ENCODE results near the gene THOC3.
"Not testable (repeated sequence)": the region's sequence is repeated elsewhere in the genome, so short reads cannot be mapped to it uniquely, and the experiment has no call there.

Gene THOC3

GRCh38 chr5:175938489-175938888, 29.6 kb downstream of the THOC3 start:
- DNase-seq, result not testable (repeated sequence)

- not testable (repeated sequence) for DNase-seq
These were observed 39.4 kb downstream of the THOC3 start for GRCh38 chr5:175928752-175929151.

DNA sequence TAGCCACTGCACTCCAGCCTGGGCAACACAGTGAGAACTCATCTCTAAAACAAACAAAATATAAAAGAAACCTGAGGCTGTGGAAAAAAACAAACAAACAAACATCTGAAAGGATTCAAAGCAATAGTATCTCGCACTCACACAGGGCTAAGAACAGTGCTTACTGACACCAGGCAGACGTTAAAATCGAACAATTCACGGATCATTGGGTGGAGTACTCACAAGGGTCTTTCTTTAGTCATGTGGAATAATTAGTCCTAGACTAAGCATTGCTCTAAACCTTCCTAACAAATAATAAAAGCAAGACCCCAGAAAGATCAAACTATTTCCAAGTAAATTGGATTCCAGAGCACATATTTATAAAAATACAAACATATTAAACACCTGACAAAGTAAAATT, 43.0 kb downstream of the THOC3 start:
- DNase-seq, result not testable (repeated sequence)

DNA sequence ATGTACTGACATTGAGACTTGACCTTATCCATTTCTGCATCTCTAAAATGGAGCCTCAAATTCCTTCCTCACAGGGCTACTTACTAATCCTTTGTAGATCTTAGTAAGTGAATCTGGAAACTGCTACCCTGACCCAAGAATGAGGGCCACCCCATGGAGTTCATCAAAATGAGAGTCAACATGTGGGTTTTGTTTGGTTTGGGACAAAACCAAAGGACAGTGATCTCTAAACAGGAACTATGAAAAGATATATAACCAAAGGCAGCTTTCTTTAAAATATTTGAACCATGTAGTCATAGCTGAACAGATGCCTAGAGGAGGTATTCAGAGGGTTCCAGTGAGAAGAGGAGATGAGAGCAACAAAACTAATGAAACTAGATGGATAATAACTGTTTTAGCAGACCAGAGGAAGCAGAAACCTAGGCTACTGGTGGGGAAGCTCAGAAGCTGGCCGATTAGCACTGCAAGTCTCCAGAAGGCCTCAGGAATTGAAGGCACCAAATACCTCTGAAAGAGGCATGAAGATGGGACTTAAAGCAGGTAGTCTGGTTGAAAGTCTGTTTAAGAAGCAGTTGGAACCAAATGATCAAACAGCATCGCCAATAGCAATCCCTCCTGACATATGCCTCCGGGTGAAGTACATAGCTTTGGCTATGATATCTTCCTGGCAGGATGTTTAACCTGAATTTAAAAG, 45.8 kb downstream of the THOC3 start:
- peak; percentile 99 for DNase-seq

- no peak for DNase-seq
These were observed 46.9 kb downstream of the THOC3 start for GRCh38 chr5:175921061-175921730.

DNA sequence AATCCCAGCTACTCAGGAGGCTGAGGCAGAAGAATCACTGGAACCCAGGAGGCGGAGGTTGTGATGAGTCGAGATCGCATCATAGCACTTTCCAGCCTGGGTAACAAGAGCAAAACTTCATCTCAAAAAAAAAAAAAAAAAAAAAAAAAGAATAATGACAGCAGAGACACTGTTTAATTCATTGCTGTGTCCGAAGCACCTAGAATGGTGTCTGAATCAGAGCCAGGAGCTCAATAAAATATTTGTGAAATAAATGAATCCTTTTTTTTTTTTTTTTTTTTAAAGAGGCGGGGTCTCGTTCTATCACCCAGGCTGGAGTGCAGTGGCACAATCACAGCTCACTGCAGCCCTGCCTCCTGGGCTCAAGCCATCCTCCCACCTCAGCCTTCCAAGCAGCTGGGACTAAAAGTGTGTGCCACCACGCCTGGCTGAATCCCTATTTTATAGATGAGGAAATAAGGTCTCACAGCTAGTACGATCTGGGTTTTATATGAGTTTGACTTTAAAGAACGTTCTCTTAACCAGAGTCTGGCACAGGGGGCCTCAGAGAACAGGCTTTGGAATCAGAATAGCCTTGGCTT, 47.8 kb downstream of the THOC3 start:
- DNase-seq, result peak; percentile 57

- not testable (repeated sequence) for DNase-seq
These were observed 52.8 kb downstream of the THOC3 start for GRCh38 chr5:175915066-175916037.

DNA sequence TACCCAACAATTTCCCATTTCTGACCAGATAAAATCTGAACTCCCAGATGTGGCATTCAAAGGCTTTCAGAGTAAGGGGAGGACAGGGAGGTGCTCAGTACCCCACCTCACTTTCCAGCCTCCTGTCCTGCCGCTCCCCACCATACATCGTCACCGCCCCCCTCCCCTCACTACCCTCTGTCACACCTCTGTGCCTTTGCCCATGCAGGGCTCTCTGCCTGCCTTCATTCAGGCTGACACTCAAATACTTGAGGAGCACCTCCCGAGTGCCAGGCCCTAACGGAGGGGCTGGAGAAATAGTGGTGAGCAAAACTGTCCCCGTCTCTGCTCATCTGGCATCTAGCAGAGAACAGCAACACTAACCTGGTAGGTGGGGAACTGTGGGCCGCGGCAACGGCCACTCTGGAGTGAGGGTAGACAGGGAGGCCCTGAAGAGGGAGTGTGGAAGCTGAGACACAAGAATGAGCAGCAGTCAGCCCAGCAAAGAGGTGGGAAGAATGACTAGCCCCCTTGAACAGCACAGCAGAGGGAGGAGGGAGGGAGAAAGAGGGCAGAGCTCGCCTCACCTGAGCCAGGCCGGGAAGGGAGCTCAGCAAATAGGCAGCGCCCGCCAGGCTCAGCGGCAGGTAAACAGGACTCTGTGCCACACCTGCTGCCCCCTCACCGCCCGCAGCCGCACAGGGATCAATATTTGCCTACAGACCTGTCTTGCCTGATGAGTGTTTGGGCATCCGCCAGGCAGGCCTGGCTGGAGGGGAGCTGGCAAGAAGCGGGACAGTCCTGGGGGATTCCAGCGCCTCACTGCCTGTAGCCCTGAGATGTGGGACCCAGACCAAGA, 54.1 kb downstream of the THOC3 start:
- DNase-seq, result not testable (repeated sequence)

GRCh38 chr5:175910072-175910471, 58.0 kb downstream of the THOC3 start:
- not testable (repeated sequence) for DNase-seq
